ENCODE measurements around the gene DNAJC6.
"Not testable (repeated sequence)": the region's sequence is repeated elsewhere in the genome, so short reads cannot be mapped to it uniquely, and the experiment has no call there.

The DNAJC6 gene

DNA sequence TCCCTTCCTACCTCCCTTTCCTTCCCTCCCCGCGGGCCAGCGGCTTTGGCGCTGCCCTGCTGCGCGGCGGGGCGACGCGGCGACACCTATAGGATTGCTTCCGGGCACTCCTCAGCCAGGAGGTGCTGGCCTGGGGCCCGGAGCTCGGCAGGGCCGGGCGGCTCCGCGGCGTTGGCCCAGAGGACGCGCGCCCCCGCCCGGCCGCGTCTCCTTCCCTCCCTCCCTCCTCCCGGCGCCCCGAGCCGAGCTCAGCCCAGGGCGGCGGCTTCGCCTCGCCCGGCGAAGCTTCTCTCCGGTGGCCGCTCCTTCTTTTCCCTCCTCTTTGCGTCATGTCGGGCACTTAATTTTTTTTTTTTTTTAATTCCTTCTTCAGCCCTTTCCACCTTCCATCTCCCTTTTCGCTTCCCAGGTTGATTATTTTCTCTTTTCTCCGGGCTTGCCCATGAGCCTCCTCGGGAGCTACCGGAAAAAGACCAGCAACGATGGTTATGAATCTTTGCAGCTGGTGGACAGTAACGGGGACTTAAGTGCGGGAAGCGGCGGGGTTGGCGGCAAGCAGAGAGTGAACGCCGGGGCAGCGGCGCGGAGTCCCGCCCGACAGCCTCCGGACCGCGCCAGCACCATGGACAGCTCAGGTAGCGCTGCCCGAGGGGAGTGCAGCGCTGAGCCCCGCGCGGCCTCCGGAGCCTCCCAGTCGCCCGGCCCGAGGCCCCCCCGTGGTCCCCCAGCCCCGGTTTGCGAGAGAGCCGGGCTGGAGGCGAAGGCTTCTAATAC is at the start of gene DNAJC6:
Gene DNAJC6, plus strand, starts transcription at position 240 of the 774 bp plus-strand sequence. Its CDS starts 203 bp downstream, at position 443.
- DNase-seq (ENCODE audit: low read depth in 2 of 2) = peak in 1 of 2 donors; percentile 49

DNA sequence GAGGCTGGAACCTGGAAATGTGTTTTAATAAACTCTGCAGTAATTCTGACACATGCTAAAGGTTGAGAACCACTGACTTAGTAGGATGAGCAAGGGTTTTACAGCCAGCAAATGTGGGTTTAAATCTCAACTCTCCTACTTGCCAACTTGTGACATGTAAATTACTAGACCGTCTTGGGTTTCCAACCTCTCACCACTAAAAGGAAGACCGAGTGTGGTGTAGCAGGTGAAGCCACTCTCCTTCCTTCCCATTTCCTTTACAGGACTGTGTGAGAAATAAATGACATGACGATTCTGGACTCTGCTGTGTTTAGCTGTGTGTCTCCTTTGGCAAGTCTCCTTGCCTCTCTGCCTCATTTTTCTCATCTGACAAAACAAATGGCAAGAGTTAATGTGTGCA is 49.5 kb upstream of the DNAJC6 start:
- no peak for DNase-seq (ENCODE audit: low read depth in 2 of 2)

DNA sequence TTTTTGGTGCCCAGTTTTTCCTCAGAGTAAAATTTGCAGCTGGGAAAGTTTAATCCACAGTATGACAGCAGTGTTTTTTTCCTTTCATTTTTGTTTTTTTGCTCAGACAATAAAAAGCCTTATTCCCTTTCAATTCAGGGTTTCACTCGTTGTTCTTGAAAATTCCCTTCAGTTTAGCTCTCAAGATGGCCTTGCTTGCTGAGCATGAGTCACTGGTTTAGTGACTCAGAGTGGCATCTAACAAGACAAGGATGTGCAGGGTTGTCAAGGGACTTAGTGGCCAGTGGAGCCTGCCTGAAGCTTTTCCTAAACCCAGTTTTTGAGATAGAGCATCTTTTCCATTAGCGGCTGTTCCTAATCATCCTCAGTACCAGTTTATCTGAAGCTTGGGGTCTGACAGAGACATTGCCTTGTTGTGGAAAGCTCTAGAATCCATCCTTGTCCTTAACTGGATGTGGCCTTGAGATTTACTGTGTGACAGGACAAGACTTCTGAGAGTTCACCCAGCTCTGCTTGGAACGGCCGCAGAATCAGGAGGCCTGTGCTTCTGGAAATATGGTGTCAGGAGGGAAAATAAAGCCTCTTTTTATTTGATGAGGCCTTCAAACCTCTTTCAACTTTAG is 48.4 kb upstream of the DNAJC6 start:
- DNase-seq (ENCODE audit: low read depth in 2 of 2) = no peak

DNA sequence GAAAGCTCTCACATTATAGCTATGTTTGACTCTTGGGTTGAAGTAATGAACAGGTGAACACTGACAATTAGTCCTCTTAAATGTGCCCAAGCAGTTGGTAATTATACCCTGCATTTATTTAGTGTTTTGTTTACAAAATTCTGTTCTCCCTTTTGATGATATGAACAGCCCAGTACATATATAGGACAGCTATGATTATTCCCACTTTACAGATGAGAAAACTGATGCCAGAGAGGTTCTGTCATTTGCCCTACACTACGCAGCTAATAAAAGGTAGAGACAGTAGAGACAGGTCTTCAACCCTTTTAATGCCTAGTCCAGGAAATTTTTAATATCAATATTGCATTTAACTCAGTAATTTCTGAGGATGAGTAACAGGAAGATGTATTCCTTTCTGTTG is 46.1 kb upstream of the DNAJC6 start:
- DNase-seq (ENCODE audit: low read depth in 2 of 2) = no peak

DNA sequence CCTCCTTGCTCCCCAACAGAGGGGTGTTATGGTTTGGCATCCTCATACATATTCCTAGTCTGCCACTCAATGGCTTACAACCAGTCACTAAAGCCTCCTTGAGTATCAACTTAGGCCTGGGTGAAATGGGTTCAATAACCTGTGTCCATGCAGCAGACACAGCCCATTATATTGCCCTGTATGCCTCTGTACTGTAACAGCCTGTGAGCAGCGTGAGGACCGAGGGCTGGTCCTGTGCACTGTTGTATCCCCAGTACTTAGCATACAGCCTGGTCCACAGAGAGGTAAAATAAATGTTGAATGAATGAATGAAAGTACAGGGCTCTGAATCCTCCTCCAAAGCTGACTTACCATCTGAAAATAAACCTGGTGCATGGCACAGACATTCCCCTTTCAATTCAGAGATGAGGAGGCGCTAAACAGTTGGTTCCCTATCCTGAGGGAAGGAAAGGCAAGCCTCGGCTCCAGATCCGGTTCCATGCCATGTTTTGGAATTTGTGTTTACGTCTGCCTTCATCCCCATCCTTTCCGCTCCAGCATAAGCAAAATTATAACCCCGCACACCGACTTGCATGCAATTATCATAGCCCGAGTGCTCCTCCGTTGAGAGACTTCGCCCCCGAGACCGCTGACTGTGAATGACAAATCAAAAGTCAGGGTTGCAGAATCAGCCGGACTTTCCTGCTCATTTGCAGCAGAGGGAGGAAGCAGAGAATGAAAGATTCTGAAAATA is 45.0 kb upstream of the DNAJC6 start:
- no peak for DNase-seq (ENCODE audit: low read depth in 2 of 2)

DNA sequence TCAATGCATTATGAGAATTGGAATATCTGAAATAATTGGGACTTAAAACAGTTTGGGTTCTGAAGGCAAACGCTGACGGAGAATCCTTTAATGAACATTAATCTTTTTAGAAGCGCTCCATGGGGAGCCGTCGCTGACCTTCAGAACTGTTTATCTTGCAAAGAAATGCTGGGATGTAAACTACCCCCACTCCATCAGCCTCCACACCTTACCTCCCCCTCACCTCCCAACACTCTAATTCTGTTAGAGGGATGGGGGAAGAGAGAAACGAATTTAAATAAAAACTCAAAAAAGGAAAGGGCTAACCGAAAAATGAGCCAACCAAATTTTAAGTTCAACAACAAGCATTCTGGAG is 44.1 kb upstream of the DNAJC6 start:
- no peak for DNase-seq (ENCODE audit: low read depth in 2 of 2)

DNA sequence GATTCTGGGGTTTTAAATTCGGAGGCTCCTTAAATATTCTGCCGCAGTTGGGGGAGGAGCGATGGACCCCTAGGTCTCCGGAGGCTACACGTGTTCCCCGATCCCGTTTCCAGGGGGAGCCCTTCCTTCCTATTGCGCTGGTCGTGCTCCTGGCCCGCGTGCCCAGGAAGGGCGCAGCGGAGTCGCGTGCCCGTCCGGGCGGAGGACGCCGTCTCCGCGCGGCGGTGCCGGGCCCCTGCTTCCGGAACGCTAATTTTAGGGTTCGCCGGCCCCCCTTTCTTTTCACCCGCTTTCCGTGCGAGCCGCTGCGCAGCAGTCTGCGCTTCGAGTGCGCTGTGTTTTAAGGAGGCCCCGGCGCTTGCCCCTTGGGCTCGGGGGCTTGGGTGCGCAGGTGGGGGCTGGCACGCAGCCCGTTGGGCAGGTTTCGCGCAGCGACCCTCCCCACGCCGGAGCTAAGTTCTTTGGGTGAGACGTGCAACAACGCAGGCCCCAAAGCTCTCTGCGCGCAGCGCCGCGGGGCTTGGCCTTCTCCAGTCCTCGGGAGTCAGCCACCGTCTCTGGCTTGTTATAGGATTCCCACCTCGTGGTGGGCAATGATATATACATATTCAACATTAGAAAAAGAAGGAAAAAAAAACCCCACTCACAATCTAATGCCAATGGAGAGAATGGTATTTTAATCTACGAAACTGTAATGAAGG is 43.5 kb upstream of the DNAJC6 start:
- peak in 1 of 2 donors; percentile 3 for DNase-seq (ENCODE audit: low read depth in 2 of 2)

DNA sequence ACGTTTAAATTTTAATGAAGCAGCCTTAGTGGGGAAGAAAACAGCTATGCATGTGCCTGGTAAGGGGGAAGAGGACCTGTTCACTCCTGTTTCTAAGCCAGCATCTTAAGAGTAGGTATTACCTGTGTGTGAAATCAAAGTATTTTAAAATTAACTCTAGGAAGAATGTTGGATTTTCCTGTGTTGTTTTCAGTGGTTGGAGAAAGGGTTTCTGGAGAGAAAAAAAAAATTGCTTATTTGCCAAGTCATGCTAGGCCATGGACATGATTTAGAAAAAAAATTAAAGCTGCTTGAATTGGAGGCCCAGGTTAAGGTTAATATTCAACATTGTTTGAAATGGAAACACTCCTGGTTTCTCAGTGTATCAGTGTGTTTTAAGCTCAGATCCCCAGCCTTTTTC is 42.9 kb upstream of the DNAJC6 start:
- no peak for DNase-seq (ENCODE audit: low read depth in 2 of 2)

DNA sequence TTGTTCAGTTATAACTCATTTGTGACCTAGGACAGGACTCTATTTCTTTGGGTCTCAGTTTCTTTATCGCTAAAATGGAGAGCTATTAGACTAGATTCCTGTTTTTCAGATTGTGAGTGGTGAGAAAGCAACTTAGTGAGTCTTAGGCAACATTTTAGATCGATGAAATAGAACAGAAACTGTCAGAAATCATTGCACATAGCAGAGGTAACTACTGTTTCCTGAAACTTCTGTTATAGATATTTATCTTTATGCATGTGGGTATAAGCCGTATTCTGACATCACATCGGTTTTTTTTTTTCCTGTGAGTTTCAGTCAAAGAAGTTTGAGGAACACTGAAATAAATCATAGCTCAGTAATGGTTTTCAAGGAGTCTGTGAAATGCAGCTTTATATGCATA is 42.1 kb upstream of the DNAJC6 start:
- no peak for DNase-seq (ENCODE audit: low read depth in 2 of 2)

DNA sequence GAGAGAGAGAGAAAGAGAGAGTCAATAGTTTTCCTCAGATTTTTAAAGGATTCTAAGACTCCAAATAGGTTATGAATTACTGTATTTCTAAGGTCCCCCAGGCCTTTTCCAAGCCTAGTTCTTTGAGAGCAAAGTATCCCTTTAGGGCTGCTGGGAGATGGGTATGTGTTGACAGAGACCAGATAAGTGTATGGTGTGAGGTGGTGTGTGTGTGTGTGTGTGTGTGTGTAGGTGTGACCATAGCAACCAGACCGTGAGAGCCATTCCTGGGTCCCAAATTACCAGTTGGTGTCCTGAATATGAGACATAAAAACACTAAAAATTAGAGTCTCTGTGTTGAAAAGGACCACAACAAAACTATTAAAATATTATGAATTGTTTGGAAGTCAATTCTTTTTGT is 41.7 kb upstream of the DNAJC6 start:
- no peak for DNase-seq (ENCODE audit: low read depth in 2 of 2)

DNA sequence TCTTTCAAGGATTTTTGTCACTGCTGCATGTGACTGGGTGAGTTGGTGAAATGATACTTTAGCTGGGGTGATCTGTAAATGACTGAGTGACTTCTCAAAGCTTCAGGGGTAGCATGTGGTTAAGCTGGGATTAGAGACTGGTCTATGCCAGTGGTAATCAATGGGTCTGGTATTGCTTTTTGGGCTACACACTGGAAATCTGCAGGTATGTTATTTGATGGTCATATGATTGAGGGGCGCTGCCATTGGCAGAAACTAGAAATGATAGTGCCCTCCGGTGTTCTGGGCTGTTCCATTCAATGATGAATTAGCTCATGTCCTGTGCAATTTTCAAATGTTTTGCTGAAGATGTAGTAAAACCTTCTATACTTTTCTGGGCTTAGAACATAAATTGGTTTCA is 39.7 kb upstream of the DNAJC6 start:
- no peak for DNase-seq (ENCODE audit: low read depth in 2 of 2)

DNA sequence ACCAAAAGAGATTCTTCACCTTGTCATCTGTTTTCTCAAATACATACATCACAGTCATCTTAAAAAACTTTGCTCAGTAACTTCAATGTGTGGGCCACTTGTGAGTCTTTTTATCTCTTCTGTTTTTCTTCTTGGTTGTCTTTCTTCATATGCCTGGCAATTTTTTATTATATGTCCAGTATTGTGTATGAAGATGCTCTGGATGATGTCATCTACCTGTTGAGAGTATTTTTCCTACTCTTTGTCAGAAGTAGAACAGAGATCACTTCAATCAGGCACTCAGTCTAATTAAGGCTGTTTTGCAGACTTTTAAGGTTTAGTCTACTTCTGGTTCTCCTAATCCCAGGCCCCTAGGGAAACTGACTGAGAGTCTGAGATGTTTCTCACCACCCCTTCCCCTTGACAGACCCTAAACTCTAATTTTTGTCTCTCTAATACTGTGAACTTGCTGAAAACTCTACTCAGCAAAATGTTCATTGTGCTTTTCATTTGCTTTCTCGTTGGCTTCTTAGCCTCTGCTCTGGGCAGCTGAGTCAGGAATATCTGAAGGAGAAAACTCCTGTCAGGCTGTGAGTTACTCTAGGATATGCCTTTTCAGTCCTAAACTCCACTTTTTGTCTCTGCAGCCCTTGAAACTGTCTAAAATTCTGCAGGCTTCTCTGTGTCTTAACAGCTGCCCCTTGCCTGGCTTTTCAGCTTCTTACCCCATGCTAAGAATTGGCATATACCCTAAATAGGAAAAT is 33.0 kb upstream of the DNAJC6 start:
- no peak for DNase-seq (ENCODE audit: low read depth in 2 of 2)

DNA sequence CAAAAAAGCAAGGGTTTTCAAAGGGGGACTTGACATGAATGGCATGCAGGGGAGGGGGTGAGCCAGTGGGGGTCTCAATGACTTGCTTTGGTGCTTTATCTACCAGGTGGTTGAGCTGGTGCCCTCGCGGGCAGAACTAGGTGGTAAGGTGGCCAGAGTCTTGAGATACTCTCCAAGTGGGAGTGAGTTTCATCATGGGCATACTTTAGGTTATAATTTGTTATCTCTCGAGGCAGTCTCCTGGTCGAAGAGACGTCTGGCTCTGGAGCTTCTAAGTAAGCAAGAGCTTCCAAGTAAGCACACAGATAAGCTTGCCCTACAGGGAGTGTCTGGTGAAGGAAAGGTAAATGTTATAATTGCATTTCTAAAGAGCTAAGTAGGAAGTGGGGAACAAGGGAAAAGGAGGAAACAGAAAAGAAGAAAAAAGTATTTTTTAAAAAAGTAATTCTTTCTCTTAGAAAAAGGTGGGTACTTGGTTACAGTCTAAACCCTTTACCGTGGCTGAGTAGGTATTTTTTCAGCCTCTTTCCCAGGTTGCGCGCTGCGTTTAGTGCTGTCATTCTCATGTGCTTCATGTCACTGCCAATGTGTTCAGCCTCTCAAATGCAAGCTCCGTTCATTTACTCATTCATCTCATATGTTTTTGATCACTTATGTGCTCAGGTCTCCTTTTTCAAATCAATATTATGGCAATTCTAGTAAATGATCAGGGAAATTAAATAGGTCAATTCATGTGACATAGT is 31.6 kb upstream of the DNAJC6 start:
- no peak for DNase-seq (ENCODE audit: low read depth in 2 of 2)

DNA sequence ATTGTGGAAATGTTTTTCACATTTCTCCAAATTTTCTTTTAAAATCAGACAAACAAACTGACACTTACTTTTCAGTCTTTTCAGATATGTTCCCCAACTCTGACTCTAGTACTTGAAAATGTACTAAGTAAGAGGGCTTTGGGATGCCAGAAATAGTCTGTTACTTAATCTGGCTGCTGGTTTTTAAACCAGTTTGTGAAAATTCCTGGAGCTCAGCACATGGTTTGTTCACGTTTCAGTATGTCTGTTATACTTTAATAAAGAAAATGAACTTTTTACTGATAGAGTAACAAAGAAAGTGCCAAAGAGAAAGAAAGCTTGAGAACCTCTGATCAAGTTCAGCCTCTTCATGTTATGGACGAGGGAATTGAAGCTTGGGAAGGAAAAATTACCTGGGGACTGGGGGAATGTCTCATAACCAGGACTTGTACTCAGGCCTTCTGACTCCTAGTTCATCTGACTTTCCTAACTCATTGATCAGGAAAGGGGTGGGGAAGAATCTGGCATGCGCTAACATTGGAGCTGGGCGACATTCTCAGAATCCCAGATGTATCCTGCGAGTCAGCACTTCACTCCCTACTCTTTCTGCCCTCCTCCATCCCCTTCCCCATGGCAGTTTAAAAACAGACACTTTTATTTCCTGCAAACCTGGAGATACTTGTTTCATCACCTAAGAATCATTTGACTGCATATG is 30.8 kb upstream of the DNAJC6 start:
- no peak for DNase-seq (ENCODE audit: low read depth in 2 of 2)

DNA sequence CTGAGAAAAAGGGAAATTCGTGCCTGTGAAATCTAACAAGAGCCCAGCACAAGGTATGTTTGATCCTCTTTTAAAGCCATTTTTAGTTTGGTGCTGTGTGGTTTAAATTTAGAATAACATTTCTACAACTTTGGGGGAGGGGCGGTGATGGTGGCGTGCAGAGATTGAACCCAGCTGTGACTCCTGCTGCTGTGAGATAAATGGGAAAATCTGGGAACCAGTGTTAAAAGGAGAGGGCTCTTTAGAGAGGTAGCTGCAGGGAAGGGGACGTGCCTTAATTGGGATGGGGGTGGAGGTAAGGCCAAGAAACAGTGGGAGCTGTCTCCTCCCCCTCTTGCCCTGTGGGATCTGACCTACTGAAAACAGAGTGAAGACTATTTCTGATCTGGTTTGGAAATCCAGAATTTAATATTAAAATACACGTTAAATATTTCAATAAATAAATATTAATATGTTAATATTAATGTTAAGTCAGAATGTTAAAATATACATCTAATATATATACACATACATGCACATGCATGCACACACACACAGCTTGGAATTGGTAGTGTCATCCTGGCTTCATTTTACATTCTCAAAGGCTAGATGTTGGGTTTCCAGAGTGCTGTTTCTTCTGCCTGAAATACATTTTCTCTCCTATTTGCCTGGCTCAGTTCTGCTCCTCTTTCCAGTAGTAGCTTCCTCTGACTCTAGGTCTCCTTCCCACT is 30.1 kb upstream of the DNAJC6 start:
- no peak for DNase-seq (ENCODE audit: low read depth in 2 of 2)

DNA sequence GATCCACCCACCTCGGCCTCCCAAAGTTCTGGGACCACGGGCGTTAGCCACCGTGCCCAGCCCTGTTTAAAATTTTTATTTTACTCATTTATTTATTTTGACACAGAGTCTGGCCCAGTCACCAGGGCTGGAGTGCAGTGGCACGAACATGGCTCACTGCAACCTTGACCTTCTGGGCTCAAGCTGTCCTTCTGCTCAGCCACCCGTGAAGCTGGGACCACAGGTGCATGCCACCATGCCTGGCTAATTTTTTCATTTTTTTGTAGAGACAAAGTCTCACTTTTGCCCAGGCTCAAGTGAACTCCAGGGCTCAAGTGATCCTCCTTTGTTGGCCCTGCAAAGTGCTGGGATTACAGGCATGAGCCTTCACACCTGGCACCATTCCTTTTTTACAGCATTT is 27.5 kb upstream of the DNAJC6 start:
- no peak for DNase-seq (ENCODE audit: low read depth in 2 of 2)

DNA sequence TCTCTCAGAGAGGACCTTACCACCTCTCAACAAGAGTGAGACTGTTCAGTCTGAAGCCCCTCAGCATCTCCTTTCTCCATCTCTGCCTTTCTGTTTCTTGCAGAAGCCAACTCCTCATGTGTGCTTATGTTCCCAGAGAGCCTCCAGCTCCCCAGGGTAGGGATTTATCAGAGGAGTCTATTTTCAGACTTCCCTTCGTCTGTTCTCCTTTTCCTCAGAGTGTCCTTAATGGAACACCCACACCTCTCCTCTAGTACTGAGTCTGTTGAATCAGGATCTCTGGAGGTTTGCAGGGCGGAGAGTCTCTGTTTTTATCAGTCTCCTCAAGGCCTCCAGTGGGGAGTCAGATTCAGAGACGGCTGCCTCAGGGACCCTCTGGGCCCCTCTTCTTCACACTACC is 25.1 kb upstream of the DNAJC6 start:
- DNase-seq (ENCODE audit: low read depth in 2 of 2) = no peak

DNA sequence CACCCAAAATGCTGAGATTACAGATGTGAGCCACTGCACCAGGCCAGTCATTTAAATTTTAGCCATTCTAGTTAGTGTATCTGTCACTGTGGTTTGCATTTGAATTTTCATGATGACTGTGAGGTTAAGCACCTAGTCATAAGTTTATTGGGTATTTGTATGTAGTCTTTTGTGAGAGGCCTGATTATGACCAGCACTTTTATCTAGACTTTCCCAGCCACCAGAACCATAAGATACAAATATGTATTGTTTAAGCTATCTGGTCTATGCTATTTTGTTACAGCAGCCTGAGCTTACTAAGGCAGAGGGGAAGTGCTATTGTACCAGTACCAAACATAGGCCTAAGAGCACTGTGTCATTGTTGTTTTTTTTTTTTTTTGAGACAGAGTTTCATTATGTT is 19.9 kb upstream of the DNAJC6 start:
- DNase-seq (ENCODE audit: low read depth in 2 of 2) = no peak

DNA sequence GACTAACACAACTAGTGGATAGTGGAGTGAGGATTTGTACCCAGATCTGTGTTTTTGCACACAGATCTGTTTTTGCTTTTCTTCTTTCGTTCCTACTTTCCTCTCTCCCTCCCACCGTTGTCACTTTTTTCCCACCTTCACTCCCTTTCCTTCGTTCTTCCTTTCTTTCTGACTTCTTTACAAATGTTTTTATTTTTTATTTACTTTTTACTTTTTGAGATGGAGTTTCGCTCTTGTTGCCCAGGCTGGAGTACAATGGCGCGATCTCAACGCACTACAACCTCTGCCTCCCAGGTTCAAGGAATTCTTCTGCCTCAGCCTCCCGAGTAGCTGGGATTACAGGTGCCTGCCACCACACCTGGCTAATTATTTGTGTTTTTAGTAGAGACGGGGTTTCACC is 17.5 kb upstream of the DNAJC6 start:
- DNase-seq (ENCODE audit: low read depth in 2 of 2) = not testable (repeated sequence)
